GM06990 (cell line): ENCODE measurements around the gene CYP2F1.

Experiments used
- DNase-seq: peaks from one replicate; pipeline ENCODE4 v3.0.0-alpha.2; 2011; ENCODE audit not compliant: insufficient read length; ENCODE audit errors: extremely low read depth
- H3K27me3 ChIP-seq: replicated peaks from 2 replicates; pipeline ENCODE4 v1.6.0; 2011; ENCODE audit warnings: low read length; ENCODE audit not compliant: control insufficient read depth, insufficient read depth
- H3K36me3 ChIP-seq: 2 replicates; pipeline ENCODE4 v1.5.1; 2011; ENCODE audit warnings: low read length; ENCODE audit not compliant: control insufficient read depth, insufficient read depth
- H3K4me3 ChIP-seq: replicated peaks from 2 replicates; pipeline ENCODE4 v1.5.1; 2011; ENCODE audit warnings: low read depth, mild to moderate bottlenecking, control low read depth, low read length
- CTCF ChIP-seq: IDR thresholded peaks from 2 replicates; pipeline ENCODE4 v1.5.1; 2011; ENCODE audit warnings: low read length, control low read depth, mild to moderate bottlenecking, inconsistent platforms; ENCODE audit not compliant: insufficient read depth, poor library complexity, severe bottlenecking

The CYP2F1 gene

GRCh38 chr19:41172297-41173164 lies 58.3 kb downstream of the CYP2F1 start:
- Histone ChIP-seq H3K4me3 (no peak overlapping the region), H3K36me3 (no peaks in the 10 kb centered on the region), H3K27me3 (no peaks in the 10 kb centered on the region; the same call in 1 of the 2 replicates)
- TF ChIP-seq CTCF = no peak
- DNase-seq = no peak

DNA sequence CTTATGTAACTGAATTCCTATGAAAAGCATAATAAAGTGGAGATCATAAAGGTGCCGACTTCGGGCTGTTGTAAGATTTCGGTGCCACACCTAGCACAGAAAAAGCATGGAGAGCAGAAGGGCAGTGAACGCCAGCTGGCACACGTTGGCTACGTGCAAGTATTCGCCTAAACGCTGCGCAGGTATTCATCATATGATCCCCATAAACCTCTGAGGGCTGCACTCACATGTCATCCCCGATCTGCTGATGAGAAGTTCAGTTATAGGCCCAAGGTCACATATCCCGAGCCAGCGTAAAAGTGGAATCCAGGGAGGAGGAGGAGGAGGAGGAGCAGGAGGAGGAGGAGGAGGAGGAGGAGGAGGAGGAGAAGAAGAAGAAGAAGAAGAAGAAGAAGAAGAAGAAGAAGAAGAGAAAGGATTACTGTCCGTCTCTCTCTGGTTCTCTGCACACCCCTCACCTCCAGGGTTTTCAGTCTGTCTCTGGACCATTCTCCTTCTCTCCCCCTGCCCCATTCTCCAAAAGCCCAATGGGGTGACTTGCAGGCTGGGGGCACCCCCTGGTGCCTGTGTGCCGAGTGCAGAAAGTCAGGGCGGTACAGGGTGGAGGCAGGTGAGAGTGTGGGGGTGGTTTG lies 60.2 kb downstream of the CYP2F1 start:
- no peak overlapping the region for H3K4me3 ChIP-seq
- no peak for DNase-seq
- no peaks in the 10 kb centered on the region; the same call in 1 of the 2 replicates for H3K27me3 ChIP-seq
- no peaks in the 10 kb centered on the region for H3K36me3 ChIP-seq
- no peak for TF ChIP-seq CTCF

DNA sequence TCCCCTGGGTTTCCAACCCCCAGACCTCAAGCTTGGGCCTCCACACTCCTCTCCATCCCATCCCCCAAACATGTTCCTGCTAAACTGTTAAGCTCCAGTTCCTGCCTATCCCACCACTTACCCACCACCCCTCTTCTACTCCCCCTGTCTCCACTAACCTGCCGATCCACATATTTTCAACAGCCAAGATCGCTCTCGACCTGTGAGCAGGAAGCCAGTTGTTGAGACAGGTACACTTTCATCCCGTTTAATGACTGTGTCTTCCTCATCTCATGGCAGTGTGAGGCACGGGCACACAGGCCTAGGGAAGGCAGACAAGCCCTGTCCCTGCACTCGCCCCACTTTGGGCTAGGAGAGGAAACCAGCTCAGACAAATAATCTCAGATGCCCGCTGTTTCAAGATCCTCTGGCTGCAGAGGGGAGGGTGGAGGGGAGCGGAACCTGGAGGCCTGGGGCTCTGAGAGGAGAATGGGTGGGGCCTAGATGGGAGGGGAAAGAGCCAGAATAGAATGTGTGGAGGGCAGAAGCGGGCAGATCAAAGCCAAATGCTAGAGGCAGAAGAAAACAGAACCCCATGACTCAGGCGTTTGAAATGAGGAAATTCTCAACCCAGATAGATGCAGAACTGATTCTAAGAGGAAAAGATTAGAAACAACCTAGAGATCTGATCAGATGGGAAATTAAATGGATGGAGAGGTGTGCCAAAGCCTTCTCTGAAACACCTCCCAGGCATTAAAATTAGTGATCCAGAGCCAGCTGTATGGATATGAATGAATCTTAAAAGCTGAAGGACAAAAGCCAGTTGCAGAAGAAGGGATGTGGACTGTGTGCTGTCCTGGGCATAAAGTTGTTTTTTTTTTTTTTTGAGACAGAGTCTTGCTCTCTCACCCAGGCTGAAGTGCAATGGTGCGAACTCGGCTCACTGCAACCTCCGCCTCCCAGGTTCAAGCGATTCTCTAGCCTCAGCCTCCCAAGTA lies 61.9 kb downstream of the CYP2F1 start:
- no peaks in the 10 kb centered on the region; the same call in 1 of the 2 replicates for H3K27me3 ChIP-seq
- TF ChIP-seq CTCF = no peak
- no peak for DNase-seq
- no peak overlapping the region for H3K4me3 ChIP-seq
- no peaks in the 10 kb centered on the region for H3K36me3 ChIP-seq
